Neutrophil (primary cell): ENCODE results near the gene PEX16.

Experiments used
- H3K27ac ChIP-seq: fragments of 200-600 bp; sonication (generic); 2 replicates; pipeline ENCODE4 v1.5.1; 2016; ENCODE audit warnings: mild to moderate bottlenecking, moderate library complexity
- H3K27me3 ChIP-seq: fragments of 200-600 bp; sonication (generic); 2 replicates; pipeline ENCODE4 v1.6.0; 2016; ENCODE audit warnings: mild to moderate bottlenecking
- H3K36me3 ChIP-seq: fragments of 200-600 bp; sonication (generic); 2 replicates; pipeline ENCODE4 v1.5.1; 2017
- H3K4me1 ChIP-seq, 2 experiments: fragments of 200-600 bp in 1 of 2; sonication (generic) in 1 of 2; 1 replicate in 1 of 2; 2 replicates in 1 of 2; pipeline versions ENCODE4 v1.5.1 to v1.6.1; 2013 to 2016; ENCODE audit warnings: low read depth in 1 of 2, low read length in 1 of 2, mild to moderate bottlenecking in 1 of 2, moderate library complexity in 1 of 2; ENCODE audit not compliant: control insufficient read depth in 1 of 2, insufficient read depth in 1 of 2
- H3K4me3 ChIP-seq, 2 experiments: fragments of 200-600 bp in 1 of 2; sonication (generic) in 1 of 2; 1 replicate in 1 of 2; 2 replicates in 1 of 2; pipeline ENCODE4 v1.5.1; 2013 to 2016; ENCODE audit warnings: low read depth in 1 of 2, low read length in 1 of 2, mild to moderate bottlenecking in 1 of 2, moderate library complexity in 1 of 2
- H3K9me3 ChIP-seq: fragments of 200-600 bp; sonication (generic); 2 replicates; pipeline ENCODE4 v1.5.1; 2016
- TF ChIP-seq, protein P1 (sequence below): fragments of 200-600 bp; sonication (generic); IDR thresholded peaks from 2 replicates; pipeline ENCODE4 v1.5.1; 2016; ENCODE audit warnings: antibody characterized with exemption

Gene PEX16

GRCh38 chr11:45918962-45919675, 1.4 kb upstream of the PEX16 start:
- H3K36me3 ChIP-seq = peaks cover 22% of the 10 kb centered on the region
- peak overlapping the region; percentile 97 for H3K27ac ChIP-seq
- peaks cover 46% of the 10 kb centered on the region for H3K27me3 ChIP-seq
- TF ChIP-seq, protein P1, sequence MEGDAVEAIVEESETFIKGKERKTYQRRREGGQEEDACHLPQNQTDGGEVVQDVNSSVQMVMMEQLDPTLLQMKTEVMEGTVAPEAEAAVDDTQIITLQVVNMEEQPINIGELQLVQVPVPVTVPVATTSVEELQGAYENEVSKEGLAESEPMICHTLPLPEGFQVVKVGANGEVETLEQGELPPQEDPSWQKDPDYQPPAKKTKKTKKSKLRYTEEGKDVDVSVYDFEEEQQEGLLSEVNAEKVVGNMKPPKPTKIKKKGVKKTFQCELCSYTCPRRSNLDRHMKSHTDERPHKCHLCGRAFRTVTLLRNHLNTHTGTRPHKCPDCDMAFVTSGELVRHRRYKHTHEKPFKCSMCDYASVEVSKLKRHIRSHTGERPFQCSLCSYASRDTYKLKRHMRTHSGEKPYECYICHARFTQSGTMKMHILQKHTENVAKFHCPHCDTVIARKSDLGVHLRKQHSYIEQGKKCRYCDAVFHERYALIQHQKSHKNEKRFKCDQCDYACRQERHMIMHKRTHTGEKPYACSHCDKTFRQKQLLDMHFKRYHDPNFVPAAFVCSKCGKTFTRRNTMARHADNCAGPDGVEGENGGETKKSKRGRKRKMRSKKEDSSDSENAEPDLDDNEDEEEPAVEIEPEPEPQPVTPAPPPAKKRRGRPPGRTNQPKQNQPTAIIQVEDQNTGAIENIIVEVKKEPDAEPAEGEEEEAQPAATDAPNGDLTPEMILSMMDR = no peak
- H3K4me3 ChIP-seq = peak overlapping the region; percentile 93 to 98
- peaks cover 41 to 44% of the 10 kb centered on the region in 2 experiments for H3K4me1 ChIP-seq
- no peaks in the 10 kb centered on the region for H3K9me3 ChIP-seq

DNA sequence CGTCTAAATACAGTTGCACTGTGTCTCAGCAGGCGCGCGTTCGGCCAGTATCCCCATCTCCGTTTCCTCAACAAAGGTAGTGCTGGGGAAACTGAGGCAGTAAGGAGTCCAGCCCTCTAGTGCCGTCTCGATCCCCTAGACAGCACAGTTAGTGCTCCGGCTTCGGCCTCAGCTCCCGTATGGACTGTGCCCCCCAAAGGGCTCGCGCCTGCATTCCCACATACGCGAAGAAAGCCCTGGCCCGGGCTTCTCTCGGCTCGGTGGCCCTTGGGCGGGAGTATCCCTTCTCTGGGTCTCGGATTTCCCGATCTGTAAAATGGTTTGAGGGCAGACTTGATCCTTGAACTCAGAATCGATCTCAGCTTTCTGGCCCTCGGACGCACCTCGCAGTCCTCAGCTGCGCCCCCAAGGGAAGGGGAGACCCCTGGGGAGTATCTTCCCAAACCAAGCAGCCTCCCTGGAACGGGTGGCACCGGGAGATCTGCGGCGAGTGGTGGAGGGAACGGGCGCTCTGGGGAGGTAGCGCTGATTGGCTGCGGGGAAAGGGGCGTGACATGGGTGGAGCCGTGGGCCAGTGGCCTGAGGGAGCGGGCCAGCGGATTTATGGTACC, 759 bp upstream of the PEX16 start:
- H3K27me3 ChIP-seq = peaks cover 39% of the 10 kb centered on the region
- peaks cover 40 to 44% of the 10 kb centered on the region in 2 experiments for H3K4me1 ChIP-seq
- H3K27ac ChIP-seq = peak overlapping the region; percentile 97
- H3K9me3 ChIP-seq = no peaks in the 10 kb centered on the region
- TF ChIP-seq, protein P1 = peak; percentile 29
- peaks cover 29% of the 10 kb centered on the region for H3K36me3 ChIP-seq
- peak overlapping the region; percentile 93 to 98 for H3K4me3 ChIP-seq

GRCh38 chr11:45917286-45917622, 423 bp downstream of the PEX16 start:
- H3K9me3 ChIP-seq = no peaks in the 10 kb centered on the region
- H3K27ac ChIP-seq = peak overlapping the region; percentile 97
- TF ChIP-seq, protein P1 = no peak
- peaks cover 41% of the 10 kb centered on the region for H3K36me3 ChIP-seq
- peaks cover 27% of the 10 kb centered on the region for H3K27me3 ChIP-seq
- peak overlapping the region; percentile 93 to 98 for H3K4me3 ChIP-seq
- H3K4me1 ChIP-seq = peaks cover 29 to 32% of the 10 kb centered on the region in 2 experiments

DNA sequence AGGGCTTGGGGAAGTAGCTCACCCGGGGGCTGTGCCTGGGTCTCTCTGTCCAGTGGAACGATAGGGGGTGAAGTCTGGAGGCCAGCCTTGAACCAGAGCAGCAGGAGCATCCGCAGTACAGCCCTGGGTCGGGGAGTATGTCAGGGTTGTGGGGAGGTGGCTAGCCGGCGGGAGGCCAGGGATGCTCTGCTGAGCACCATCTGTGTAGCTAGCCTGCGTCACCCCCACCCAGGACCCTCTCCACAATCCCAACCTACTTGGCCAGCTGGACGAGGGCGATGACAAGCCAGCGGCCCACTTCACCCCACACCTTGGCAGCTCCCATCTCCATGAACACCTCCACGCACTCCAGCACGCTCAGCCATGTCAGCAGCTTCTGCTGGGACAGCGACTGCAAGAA, 2.2 kb downstream of the PEX16 start:
- Histone ChIP-seq H3K27ac (no peak overlapping the region), H3K36me3 (peaks cover 59% of the 10 kb centered on the region), H3K9me3 (no peaks in the 10 kb centered on the region), H3K4me3 (no peak overlapping the region), H3K27me3 (peaks cover 9% of the 10 kb centered on the region), H3K4me1 (peaks cover 25 to 28% of the 10 kb centered on the region in 2 experiments)
- TF ChIP-seq, protein P1 = no peak

DNA sequence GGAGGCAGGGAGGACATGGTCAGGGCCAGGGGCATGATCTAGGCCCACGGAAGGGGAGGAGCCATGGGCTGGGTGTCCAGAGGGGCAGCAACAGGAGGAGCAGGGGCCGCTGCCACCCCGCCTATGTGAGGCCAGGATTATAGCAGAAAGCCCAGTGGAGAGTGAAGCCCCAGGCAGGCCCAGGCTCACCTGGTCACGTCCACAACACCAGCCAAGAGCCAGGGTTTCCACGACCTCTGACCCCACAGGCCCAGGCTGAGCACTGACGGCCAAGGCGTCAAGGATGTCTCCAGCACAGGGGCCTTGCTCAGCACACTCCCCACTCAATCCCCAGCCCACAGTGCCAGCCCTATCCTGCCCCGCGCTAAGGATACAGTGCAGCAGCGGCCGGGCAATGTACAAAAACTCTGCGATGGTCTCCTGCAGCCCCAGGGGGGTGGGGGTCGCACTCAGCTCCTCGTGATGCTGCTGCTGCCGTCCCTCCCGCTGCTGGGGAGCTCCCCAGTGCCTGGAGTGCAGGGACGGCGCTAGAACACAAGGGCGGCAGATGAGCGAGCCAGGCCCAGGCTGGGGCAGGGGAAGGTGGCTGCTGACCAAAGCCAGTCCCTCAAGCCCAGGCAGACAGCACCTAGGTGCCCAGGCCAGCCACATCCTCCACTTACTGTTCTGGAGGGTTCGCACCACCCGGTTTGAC, 3.6 kb downstream of the PEX16 start:
- H3K4me1 ChIP-seq = peaks cover 25 to 28% of the 10 kb centered on the region in 2 experiments
- H3K27ac ChIP-seq = no peak overlapping the region
- H3K4me3 ChIP-seq = no peak overlapping the region
- peaks cover 73% of the 10 kb centered on the region for H3K36me3 ChIP-seq
- no peaks in the 10 kb centered on the region for H3K9me3 ChIP-seq
- TF ChIP-seq, protein P1 = no peak
- H3K27me3 ChIP-seq = no peaks in the 10 kb centered on the region
